HG03108 (cell line): ENCODE results near the gene TPPP.
"Not testable (repeated sequence)": the region's sequence is repeated elsewhere in the genome, so short reads cannot be mapped to it uniquely, and the experiment has no call there.

Source experiments
- ATAC-seq: cut with Tn5 transposase; IDR thresholded peaks from one replicate; pipeline ENCODE4 v1.9.1; 2021; ENCODE audit warnings: moderate library complexity; ENCODE audit not compliant: unreplicated experiment

The TPPP gene

DNA sequence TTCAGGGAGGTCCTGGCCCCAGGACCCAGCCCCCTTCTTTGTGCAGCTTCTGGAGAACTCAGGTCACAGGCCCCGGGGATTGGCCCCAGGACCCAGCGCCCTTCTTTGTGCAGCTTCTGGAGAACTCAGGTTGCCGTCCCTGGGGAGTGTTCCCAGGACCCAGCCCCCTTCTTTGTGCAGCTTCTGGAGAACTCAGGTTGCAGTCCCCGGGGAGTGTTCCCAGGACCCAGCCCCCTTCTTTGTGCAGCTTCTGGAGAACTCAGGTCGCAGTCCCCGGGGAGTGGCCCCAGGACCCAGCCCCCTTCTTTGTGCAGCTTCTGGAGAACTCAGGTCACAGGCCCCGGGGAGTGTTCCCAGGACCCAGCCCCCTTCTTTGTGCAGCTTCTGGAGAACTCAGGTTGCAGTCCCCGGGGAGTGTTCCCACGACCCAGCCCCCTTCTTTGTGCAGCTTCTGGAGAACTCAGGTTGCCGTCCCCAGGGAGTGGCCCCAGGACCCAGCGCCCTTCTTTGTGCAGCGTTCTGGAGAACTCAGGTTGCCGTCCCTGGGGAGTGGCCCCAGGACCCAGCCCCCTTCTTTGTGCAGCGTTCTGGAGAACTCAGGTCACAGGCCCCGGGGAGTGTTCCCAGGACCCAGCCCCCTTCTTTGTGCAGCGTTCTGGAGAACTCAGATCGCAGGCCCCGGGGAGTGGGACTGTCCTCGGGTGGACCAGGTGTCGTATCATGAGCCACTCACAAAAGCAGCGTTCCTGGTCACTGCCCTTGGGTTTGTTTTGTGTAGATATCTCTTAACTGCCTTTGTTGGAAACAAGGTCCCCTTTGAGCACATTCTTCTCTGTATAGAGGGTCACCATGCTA is 64.6 kb downstream of the TPPP start:
- not testable (repeated sequence) for ATAC-seq

DNA sequence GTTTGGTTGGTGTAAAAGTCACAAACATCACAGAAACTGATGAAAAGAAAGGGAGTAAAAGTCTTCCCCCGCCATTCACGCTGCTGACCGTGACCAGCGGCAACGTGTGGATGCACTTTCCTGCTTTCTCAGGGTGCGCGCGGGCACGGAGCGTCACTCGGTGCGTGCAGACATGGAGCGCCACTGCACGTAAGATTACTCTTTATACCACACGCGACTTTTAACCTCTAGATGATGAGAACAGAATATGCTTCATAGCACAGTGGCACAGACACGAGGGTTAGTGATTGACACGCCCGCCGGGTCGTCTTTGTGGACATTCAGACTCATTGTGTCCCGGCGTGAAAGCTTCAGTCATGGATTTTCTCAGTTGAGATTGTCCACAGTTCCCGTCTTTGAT is 65.3 kb downstream of the TPPP start:
- ATAC-seq: no peak

DNA sequence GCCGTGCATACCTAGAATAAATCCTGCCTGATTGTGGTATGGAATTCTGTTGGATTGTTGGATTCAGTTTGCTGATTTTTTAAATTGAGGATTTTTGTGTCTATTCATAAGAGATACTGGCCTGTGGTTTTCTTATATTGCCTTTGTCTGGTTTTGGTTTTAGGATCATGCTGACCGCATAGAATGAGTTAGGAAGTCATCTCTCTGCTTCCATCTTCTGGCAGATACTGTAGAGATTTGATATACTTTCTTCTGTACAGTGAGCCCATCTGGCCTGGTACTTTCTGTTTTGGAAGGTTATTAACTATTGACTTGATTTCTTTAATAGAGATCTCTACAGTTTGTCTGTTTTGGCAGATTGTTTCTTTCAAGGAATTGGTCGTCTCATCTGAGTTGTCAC is 66.3 kb downstream of the TPPP start:
- no peak for ATAC-seq

DNA sequence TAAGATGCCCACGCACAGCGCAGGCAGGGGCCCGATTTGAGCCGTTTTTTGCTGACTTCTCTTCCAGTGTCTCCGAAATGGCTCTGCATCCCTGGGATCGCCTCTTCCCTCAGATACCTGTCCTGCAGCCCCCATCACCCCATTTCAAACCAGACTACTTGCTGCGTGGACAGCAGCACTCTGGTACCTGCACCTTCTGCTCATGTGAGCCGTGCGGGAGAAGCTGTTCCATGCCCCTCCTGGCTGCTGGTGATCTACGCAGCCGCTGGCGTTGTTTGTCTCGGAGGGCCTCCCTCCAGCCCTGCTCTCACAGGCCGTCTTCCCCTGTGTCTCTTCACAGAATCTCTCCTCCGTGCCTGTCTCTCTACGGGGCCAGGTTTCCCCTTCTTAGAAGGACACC is 67.6 kb downstream of the TPPP start:
- ATAC-seq: no peak

GRCh38 chr5:624951-625230 is 68.3 kb downstream of the TPPP start:
- ATAC-seq: no peak

GRCh38 chr5:624118-624950 is 68.8 kb downstream of the TPPP start:
- no peak for ATAC-seq

- ATAC-seq: no peak
Observed at GRCh38 chr5:623531-623930, 69.6 kb downstream of the TPPP start.

GRCh38 chr5:622946-623522 is 70.1 kb downstream of the TPPP start:
- ATAC-seq: no peak

- ATAC-seq: no peak
Observed at GRCh38 chr5:622359-622758, 70.8 kb downstream of the TPPP start.

DNA sequence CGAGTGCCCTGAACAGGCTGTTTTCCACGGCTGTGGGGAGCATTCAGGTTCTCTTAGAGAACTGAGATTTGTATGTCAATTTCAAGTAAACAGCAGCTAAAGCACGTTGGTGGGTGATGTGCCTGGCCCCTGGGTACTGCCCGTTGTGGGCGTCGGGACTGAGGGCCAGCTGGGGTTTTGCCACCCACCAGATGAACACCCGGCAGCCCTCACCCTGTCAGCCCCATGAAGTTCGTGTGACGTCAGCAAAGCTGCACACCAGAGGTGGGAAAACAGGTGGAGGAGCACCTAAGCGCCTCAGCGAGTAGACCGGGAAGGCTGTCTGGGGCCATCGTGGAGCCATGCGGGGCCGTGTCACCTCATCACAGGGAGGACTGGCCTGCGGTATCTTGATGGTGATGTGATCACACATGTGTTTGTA is 71.8 kb downstream of the TPPP start:
- no peak for ATAC-seq

- ATAC-seq: no peak
Observed at GRCh38 chr5:620586-621180, 72.5 kb downstream of the TPPP start.

DNA sequence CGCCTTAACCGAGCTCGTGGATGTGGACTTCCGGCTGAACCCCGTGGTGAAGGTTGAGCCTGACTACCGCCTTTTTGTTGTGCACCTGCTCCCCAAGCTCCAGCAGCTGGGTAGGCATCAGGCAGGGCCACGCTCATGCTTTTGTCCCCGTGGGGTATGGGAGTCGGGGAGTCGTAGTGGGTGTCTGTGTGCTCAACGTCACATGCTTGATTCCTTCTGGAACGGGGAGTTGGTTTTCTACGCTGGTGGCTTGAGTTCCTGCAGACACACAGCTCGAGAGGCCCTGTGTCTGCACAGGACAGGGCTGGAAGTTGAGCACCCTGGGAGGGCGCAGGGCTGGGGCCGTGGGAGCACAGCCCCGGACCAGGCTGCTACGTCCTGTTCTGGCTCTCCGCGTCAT is 73.0 kb downstream of the TPPP start:
- no peak for ATAC-seq

DNA sequence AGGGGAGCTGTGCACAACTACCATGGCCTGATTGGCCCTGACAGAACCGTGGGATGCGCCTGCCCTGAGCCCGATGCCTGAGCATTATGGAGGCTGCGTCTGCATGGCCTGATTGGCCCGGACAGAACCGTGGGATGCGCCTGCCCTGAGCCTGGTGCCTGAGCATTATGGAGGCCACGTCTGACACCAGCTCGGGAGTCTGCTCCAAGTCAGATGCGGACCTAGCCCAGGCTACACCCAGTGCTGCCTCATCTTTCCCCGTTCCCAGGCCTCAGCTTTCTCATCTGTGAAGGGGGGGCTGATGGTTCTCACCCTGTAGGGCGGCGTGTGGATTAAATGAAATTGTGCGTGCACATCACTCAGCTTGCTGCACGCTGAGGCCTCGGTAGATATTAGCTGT is 73.7 kb downstream of the TPPP start:
- no peak for ATAC-seq

DNA sequence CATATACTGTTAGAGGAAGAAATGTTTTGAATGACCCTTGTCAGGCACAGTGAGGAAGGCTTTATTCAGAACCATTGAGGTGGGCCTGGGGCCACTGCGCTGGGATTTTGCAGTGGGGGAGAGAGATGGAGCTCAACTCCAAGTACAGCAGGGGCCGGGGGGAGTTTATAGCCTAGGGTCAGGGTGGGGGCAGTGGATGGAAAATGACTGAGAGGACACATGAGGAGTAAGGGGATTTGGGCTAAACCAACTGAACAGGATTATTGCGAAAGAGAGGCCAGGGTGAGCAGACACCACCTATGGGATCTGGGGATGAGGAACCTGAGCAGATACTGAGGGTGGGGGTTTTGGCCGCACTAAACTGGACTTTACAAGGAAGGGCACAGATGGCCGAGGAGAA is 74.7 kb downstream of the TPPP start:
- ATAC-seq: no peak

GRCh38 chr5:617896-618295 is 75.3 kb downstream of the TPPP start:
- no peak for ATAC-seq

DNA sequence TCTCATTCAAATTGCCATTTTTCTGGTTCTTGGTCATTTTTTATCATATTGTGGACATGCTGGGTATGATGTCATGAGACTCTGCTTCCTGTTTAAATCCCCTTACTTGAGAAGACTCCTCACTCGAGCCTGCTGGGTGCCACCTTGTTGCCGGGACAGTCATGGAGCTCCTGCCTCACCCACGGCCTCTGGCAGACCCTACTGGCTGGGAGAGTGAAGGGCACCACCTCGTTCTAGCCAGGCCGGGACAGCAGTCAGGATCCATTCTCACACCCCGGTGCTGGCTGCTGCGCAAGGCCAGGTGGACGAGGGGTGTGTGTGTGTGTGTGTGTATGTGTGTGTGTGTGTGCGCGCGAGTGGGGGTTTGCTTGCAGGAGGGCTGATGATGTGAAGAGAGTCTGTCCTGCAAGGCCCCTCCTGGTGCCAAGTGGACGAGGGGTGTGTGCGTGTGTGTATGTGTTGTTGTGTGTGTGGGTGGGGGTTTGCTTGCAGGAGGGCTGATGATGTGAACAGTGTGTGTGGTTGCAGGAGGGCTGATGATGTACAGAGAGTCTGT is 76.6 kb downstream of the TPPP start:
- ATAC-seq: no peak

- ATAC-seq: peak; percentile 22
Observed at GRCh38 chr5:612498-613424, 80.4 kb downstream of the TPPP start.

DNA sequence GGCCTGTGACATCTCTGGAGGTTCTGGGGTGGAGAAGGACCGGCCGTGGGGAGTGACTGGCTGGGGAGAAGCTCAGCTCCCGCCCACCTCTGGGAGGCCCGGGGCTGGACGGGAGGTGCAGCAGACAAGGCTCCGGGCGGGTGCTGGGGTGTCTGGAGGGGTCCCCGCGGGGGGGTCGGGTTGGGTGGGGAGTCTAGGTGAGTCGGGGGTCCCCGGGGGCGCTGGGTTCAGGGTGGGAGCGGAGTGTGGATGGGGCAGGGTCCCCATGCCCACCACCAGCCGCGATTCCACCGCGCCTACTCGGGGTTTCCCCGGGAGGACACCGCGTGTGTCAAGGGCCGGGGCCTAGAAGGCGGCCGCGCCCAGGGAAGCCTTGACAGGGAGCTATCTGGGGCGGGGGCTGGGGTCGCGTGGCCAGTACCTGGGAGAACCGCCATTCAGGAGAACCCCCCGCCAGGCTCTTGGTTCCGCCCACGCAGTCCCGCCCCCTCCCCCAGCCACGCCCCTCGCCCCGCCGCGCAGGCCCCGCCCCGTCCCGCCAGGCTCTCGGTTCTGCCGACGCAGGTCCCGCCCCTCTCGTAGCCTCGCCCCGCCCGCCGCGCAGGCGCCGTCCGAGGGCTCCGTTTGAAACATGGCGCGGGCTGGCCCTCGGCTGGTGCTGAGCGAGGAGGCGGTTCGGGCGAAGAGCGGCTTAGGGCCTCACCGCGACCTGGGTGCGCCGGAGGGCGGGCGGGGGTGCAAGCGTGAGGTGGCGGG is 81.2 kb downstream of the TPPP start, which contains the start of gene CEP72:
Gene CEP72 (plus strand): TSS at position 610 of the 756 bp plus-strand sequence. CDS start 22 bp downstream, at position 632.
- ATAC-seq: peak; percentile 83
